ENCODE measurements around the gene UNC119B.
A peak's percentile ranks its signal among the peaks of the same experiment; 100 is the strongest.
"Not testable (repeated sequence)": the region's sequence is repeated elsewhere in the genome, so short reads cannot be mapped to it uniquely, and the experiment has no call there.

UNC119B gene

DNA sequence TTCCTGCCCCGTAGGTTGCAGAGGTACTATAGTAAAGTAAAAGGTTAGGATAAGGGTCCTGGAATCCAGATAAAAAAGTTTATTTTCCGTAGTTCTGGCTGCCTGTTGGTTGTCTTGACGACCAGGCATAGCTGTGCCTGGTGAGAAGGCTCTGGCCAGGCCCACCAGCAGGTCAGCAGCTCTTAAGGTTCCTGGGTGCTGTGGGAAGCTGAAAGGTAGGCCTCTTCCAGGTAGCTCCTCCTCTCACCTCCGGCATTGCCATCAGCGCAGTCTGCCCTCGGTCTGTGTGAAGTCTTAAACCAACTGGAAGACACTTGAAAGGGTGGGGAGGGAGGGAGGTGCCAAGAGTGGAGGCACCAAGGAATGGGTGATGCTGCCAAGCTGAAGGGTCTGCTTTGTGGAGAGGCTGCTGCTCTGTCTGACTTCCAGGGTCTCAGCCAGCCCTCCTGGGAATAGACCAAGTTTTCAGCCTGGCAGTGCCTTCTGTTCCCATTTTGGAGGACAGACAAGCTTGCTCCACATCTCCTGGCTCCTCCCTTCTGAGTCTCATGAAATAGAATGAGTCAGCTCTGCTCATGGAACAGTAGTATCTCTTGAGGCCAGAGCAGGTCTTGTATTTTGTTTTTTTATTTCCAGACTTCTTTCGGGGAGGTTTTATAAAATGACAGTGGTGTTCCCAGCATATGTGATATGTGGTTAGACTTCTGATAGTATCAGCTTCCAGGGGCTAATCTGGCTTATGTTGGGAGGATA is 10.2 kb downstream of the UNC119B start:
- peak; percentile 24 for DNase-seq

GRCh38 chr12:120720987-120721801 is 10.9 kb downstream of the UNC119B start:
- no peak for DNase-seq

GRCh38 chr12:120721866-120722265 is 11.6 kb downstream of the UNC119B start:
- no peak for DNase-seq

DNA sequence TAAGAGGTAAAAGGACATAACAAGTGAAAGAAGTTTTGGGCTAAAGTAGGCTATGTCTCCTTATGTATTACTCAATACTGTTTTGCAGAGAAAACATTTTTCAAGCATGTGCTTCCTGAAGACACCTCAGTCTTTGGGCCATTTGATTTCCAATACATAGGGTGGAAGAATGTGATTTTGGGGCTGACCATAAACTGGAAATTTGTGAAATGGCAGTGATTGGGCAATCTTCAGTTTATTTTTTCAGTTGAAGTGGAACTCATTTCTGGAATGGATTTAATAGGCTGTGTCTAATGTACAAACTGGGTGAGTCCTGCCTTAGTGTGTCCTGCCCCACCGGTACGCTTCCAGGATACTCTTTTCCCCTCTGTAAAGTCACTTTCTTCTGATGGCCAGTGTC is 12.5 kb downstream of the UNC119B start:
- DNase-seq = no peak

- DNase-seq = no peak
These were observed 14.5 kb downstream of the UNC119B start for GRCh38 chr12:120724720-120725119.

- DNase-seq = no peak
These were observed 14.9 kb downstream of the UNC119B start for GRCh38 chr12:120725151-120725658.

- peak; percentile 77 for DNase-seq
These were observed 15.6 kb downstream of the UNC119B start, which contains the start of gene ACADS for GRCh38 chr12:120725659-120726509. TSS of gene ACADS (plus strand) at chr12:120725826. CDS start at chr12:120725886, 60 bp downstream.

DNA sequence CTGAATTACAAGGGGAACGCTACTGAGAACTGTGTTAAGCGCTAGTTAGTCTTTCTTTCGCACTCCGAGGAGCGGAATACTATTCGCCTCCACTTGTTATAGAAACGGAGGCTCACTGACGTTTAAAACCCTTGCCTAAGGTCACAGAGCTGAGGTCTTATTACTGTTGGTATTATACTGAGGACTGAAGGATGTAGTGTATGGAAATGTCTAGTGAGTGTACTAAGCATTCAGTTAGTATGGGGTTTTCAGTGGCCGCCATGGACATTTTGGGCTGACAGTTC is 16.2 kb downstream of the UNC119B start:
- no peak for DNase-seq

GRCh38 chr12:120726961-120727360 is 16.7 kb downstream of the UNC119B start:
- DNase-seq = no peak

DNA sequence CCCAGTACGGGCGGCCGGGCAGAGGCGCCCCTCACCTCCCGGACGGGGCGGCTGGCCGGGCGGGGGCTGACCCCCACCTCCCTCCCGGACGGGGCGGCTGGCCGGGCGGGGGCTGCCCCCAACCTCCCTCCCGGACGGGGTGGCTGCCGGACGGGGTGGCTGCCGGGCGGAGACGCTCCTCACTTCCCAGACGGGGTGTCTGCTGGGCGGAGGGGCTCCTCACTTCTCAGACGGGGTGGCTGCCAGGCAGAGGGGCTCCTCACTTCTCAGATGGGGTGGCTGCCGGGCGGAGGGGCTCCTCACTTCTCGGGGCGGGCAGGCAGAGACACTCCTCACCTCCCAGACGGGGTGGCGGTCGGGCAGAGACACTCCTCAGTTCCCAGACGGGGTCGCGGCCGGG is 21.9 kb downstream of the UNC119B start:
- not testable (repeated sequence) for DNase-seq

DNA sequence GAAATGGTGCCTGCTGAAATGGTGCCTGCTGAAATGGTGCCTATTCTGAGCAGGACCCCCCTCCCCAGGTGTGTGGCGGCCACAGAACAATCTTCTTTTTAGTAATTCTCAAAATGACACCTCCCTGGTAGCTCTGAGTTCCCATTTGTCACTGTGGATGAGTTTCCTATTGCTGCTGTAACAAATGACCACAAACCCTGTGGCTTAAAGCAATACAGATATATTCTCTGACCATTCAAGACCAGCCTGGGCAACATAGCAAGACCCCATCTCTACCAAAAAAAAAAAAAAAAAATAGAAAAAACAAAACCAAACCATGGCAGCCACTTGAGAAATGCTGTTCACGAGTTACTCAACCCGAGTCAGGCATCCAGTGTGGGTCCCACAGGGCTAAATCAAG is 23.3 kb downstream of the UNC119B start:
- no peak for DNase-seq

GRCh38 chr12:120734210-120734609 is 24.0 kb downstream of the UNC119B start:
- DNase-seq = no peak

DNA sequence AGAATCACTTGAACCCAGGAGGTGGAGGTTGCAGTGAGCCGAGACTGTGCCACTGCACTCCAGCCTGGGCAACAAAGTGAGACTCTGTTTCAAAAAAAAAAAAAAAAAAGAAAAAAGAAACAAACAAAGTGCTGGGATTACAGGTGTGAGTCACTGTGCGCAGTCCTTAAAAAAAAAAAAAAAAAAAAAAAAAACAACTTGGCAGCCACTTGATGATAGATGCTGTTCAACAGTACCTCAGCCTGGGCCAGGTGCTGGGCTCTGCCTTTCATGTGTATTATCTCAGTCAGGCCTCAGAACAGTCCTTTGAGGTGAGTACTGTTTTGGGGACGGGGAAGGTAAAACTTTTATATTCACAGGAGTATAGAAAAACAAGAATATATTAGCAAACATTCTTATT is 24.9 kb downstream of the UNC119B start:
- DNase-seq = no peak

- no peak for DNase-seq
These were observed 26.4 kb downstream of the UNC119B start for GRCh38 chr12:120736404-120737331.

GRCh38 chr12:120737557-120738251 is 27.4 kb downstream of the UNC119B start:
- DNase-seq = no peak

- DNase-seq = no peak
These were observed 28.2 kb downstream of the UNC119B start for GRCh38 chr12:120738252-120739030.

GRCh38 chr12:120739031-120739762 is 28.9 kb downstream of the UNC119B start:
- DNase-seq = no peak

- DNase-seq = no peak
These were observed 29.8 kb downstream of the UNC119B start for GRCh38 chr12:120739821-120740613.

DNA sequence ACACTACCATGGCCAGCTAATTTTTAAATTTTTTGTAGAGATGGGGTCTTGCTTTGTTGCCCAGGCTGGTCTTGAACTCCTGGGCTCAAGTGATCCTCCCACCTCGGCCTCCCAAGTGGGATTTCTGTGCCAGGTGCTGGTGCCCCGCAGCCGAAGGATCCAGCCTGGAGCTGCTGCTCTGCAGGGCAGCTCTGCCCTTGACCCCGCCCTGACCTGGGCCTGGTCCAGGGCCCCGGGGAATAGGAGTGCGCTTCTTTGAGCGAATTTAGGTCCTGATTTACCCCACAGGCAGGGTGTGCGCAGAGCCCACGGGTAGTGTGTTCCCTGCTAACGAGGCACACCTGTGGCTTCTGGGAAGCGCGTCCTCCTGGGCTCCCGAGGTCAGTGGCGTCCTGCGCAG is 30.6 kb downstream of the UNC119B start:
- no peak for DNase-seq

All from fibroblast of skin of abdomen (primary cell).